Nephron progenitor cell (in vitro differentiated cells): ENCODE results near the gene JAK1.

Experiments
- DNase-seq: peaks from one replicate; pipeline ENCODE4 v3.0.0; 2021
- H3K27ac Mint-ChIP-seq: 2 replicates; pipeline ENCODE4 v1.8.0; 2021; ENCODE audit warnings: mild to moderate bottlenecking, moderate library complexity, mixed read lengths
- H3K27me3 Mint-ChIP-seq: 2 replicates; pipeline ENCODE4 v1.8.0; 2021; ENCODE audit warnings: mild to moderate bottlenecking, low read depth, mixed read lengths; ENCODE audit not compliant: poor library complexity
- H3K36me3 Mint-ChIP-seq: 2 replicates; pipeline ENCODE4 v1.8.0; 2021; ENCODE audit warnings: low read depth, mixed read lengths
- H3K4me1 Mint-ChIP-seq: 2 replicates; pipeline ENCODE4 v1.8.0; 2021; ENCODE audit warnings: mixed read lengths
- H3K4me3 Mint-ChIP-seq: 2 replicates; pipeline ENCODE4 v1.8.0; 2021; ENCODE audit warnings: mild to moderate bottlenecking, moderate library complexity, mixed read lengths
- H3K9me3 Mint-ChIP-seq: 2 replicates; pipeline ENCODE4 v1.8.0; 2021; ENCODE audit warnings: mild to moderate bottlenecking, moderate library complexity, mixed read lengths
- CTCF ChIP-seq: fragments of 200-600 bp; sonication (generic); IDR thresholded peaks from 2 replicates; pipeline ENCODE4 v1.5.0; 2021; ENCODE audit warnings: antibody characterized with exemption

The JAK1 gene

GRCh38 chr1:64887689-64888217, 78.6 kb downstream of the JAK1 start:
- no peak for TF ChIP-seq CTCF
- no peaks in the 10 kb centered on the region for H3K9me3 Mint-ChIP-seq

GRCh38 chr1:64886877-64887276, 79.5 kb downstream of the JAK1 start:
- no peak overlapping the region for H3K27ac Mint-ChIP-seq
- no peak overlapping the region for H3K4me3 Mint-ChIP-seq
- DNase-seq: no peak
- H3K9me3 Mint-ChIP-seq: no peaks in the 10 kb centered on the region
- TF ChIP-seq CTCF: no peak
- H3K36me3 Mint-ChIP-seq: no peaks in the 10 kb centered on the region
- no peaks in the 10 kb centered on the region for H3K27me3 Mint-ChIP-seq
- peaks cover 11% of the 10 kb centered on the region for H3K4me1 Mint-ChIP-seq

More at GRCh38 chr1:64887689-64888217, 78.6 kb downstream of the JAK1 start:
- no peak for DNase-seq
- no peaks in the 10 kb centered on the region for H3K36me3 Mint-ChIP-seq
- H3K4me1 Mint-ChIP-seq: peaks cover 4% of the 10 kb centered on the region
- peaks cover 1% of the 10 kb centered on the region for H3K27me3 Mint-ChIP-seq
- H3K27ac Mint-ChIP-seq: no peak overlapping the region
- H3K4me3 Mint-ChIP-seq: no peak overlapping the region

GRCh38 chr1:64885648-64886047, 80.7 kb downstream of the JAK1 start:
- H3K4me1 Mint-ChIP-seq: peaks cover 15% of the 10 kb centered on the region

GRCh38 chr1:64884261-64885040, 81.9 kb downstream of the JAK1 start:
- H3K9me3 Mint-ChIP-seq: no peaks in the 10 kb centered on the region
- no peak overlapping the region for H3K4me3 Mint-ChIP-seq
- H3K27me3 Mint-ChIP-seq: no peaks in the 10 kb centered on the region
- DNase-seq: no peak
- H3K4me1 Mint-ChIP-seq: peaks cover 15% of the 10 kb centered on the region
- TF ChIP-seq CTCF: no peak
- H3K27ac Mint-ChIP-seq: no peak overlapping the region
- no peaks in the 10 kb centered on the region for H3K36me3 Mint-ChIP-seq

More at GRCh38 chr1:64885648-64886047, 80.7 kb downstream of the JAK1 start:
- H3K27ac Mint-ChIP-seq: no peak overlapping the region
- no peak for DNase-seq
- H3K4me3 Mint-ChIP-seq: no peak overlapping the region
- no peak for TF ChIP-seq CTCF
- no peaks in the 10 kb centered on the region for H3K27me3 Mint-ChIP-seq
- H3K36me3 Mint-ChIP-seq: no peaks in the 10 kb centered on the region
- no peaks in the 10 kb centered on the region for H3K9me3 Mint-ChIP-seq

GRCh38 chr1:64882574-64883255, 83.6 kb downstream of the JAK1 start:
- peak overlapping the region; percentile 9 for H3K27ac Mint-ChIP-seq
- no peaks in the 10 kb centered on the region for H3K9me3 Mint-ChIP-seq
- TF ChIP-seq CTCF: no peak
- no peak for DNase-seq
- H3K4me3 Mint-ChIP-seq: no peak overlapping the region
- no peaks in the 10 kb centered on the region for H3K27me3 Mint-ChIP-seq
- peaks cover 15% of the 10 kb centered on the region for H3K4me1 Mint-ChIP-seq
- no peaks in the 10 kb centered on the region for H3K36me3 Mint-ChIP-seq
